GM12874 (cell line): ENCODE results near the gene ST3GAL6.

Experiments used
- TF ChIP-seq, protein P1 (sequence below): IDR thresholded peaks from 2 replicates; pipeline ENCODE4 v1.5.1; 2011; ENCODE audit warnings: low read depth, mild to moderate bottlenecking, control low read depth, low read length, moderate library complexity; ENCODE audit not compliant: insufficient read depth

ST3GAL6 gene

DNA sequence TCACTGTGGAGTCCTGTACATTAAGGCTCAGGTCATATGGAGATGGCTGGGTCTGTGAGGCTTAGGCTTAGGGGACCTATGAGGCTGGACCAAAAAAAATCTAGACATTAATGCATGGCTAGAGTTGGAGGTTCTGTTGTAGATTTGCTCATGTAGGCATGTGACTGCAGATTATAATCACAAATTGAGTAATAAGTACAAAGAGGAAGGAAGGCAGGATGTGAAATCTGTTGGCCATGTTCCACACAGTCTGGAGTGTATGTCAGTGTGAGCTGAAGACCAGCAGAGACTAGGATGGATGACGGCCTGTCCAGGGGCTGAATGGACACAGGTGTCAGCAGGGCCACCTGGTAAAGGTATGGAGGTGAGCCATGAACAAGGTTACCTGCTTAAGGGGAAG lies at the start of gene ST3GAL6:
Gene ST3GAL6 (plus strand): TSS at position 265 of the 400 bp plus-strand sequence. CDS start 5,101 bp downstream, outside the sequence.
- TF ChIP-seq, protein P1, sequence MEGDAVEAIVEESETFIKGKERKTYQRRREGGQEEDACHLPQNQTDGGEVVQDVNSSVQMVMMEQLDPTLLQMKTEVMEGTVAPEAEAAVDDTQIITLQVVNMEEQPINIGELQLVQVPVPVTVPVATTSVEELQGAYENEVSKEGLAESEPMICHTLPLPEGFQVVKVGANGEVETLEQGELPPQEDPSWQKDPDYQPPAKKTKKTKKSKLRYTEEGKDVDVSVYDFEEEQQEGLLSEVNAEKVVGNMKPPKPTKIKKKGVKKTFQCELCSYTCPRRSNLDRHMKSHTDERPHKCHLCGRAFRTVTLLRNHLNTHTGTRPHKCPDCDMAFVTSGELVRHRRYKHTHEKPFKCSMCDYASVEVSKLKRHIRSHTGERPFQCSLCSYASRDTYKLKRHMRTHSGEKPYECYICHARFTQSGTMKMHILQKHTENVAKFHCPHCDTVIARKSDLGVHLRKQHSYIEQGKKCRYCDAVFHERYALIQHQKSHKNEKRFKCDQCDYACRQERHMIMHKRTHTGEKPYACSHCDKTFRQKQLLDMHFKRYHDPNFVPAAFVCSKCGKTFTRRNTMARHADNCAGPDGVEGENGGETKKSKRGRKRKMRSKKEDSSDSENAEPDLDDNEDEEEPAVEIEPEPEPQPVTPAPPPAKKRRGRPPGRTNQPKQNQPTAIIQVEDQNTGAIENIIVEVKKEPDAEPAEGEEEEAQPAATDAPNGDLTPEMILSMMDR: no peak

DNA sequence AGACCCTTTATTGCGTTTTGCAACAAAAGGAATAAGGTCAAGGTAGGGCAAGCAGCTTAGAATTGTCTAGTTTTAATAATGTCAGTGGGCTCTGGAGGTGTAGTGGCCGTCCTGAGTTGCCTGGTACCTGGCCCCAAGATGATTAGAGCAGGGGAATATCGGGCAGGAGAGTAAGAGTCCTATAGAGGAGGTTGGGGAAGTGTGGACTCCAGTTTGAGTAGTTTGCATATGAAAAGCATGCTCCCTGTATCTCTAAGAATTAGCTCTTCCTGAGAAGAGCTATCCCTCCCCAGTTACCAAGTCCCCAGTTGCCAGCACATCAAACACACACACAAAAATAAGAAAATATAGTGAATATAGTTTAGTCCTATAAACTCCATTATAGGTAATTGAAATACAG lies 49.2 kb upstream of the ST3GAL6 start:
- TF ChIP-seq, protein P1: no peak

GRCh38 chr3:98717584-98717983 lies 45.6 kb upstream of the ST3GAL6 start:
- TF ChIP-seq, protein P1: no peak

GRCh38 chr3:98718730-98719129 lies 44.4 kb upstream of the ST3GAL6 start:
- TF ChIP-seq, protein P1: no peak

- TF ChIP-seq, protein P1: no peak
Measured at GRCh38 chr3:98721776-98722175, 41.4 kb upstream of the ST3GAL6 start.

- TF ChIP-seq, protein P1: no peak
Measured at GRCh38 chr3:98722389-98722788, 40.8 kb upstream of the ST3GAL6 start.

- TF ChIP-seq, protein P1: no peak
Measured at GRCh38 chr3:98725352-98725751, 37.8 kb upstream of the ST3GAL6 start.

DNA sequence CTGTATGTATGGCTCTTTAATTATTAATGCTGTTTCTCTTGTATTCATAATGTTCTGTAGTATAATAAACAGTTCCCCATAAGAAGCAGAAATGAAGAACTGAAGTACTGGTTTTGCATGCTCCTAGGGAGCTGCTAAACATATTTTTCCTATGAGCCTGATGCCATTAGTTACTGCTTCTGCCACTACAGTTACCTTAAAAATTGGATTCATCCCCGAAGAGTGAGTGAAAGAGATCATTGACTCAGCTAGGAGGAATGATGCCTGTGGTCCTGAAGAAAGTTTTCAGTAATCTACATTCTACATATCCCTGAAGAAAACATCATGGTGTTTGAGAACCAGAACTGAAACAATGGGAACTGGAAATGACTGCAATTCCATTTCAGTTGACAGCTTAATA lies 37.1 kb upstream of the ST3GAL6 start:
- TF ChIP-seq, protein P1: no peak
